SK-N-DZ (cell line): Measurements from ENCODE around the gene ASTL.
"Not testable (repeated sequence)": the region's sequence is repeated elsewhere in the genome, so short reads cannot be mapped to it uniquely, and the experiment has no call there.

Experiments used
- DNase-seq: peaks from one replicate; pipeline ENCODE4 v3.0.0-alpha.2; 2015; ENCODE audit warnings: low spot score

The ASTL gene

DNA sequence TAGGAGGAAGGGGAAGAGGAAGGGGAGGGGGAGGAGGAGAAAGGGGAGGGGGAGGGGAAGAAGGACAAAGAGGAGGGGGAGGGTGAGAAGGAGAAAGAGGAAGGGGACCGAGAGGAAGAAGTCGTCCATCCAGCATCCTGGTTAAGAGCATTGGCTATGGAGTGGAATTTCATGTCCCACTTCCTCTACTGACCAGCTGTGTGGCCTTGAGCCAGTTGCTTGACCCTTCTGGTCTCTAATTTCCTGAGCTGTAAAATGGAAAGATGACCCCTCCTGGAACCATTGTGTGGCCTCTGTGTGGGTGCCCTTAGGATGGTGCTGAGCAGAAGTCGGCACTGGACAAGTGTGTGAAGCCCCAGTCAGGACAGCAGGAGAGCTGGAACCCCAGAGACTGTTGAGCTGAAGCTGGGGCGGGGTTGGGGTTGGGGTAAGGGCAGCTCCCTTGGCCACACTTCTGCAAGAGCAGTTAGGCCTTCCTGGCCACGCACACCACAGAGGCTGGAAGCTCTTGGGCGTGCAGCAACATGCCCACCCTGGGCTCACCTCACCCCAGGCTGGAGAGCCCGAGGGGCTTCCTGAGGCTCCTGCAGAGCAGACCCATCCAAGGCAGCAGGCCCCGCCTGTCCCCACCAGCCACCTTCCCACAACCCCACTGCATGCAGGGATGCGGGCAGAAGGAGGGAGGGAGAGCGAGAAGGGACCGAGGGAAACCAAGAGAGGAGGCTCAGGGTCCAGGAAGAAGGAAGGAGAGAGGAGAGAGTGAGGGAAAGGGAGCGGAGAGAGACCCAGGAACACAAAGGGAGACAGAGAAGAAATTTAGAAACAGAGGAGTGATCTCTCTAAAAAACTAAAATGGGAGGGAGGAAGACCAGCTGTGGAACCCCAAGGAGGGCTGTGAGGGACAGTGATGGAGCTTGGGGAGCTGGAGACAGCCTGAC is 38.2 kb downstream of the ASTL start:
- DNase-seq = no peak

DNA sequence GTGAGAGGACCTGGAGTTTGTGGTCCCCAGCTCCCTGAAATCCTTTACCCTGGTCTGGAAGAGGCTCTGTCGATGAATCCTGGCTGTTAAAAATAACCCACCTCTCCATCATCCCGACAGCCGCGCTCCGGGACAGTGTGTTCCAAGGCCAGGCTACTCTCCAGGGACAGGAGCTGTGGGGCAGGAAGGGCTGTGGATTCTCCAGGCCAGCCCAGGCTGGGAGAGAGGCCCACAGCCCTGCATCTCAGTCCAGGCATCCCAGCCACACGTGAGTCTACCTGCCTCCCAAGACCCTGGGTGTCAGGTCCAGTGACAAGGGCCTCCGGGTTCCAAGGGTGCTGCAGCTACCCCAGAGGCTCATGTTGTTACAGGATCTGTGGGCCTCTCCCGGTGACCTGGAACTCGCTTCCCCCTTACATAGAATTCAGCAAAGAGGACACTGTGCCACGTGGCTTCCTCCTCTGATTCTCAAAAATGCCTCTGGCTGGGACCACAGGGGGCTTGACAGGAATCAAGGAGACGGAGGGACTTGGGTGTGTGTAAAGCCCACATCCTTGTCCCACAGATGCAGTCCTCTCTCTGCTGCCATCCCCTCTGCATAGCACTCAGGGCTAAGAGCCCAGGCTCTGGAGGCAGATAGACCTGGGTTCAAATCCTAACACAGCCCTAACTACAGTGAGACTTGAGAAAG is 39.3 kb downstream of the ASTL start:
- no peak for DNase-seq

DNA sequence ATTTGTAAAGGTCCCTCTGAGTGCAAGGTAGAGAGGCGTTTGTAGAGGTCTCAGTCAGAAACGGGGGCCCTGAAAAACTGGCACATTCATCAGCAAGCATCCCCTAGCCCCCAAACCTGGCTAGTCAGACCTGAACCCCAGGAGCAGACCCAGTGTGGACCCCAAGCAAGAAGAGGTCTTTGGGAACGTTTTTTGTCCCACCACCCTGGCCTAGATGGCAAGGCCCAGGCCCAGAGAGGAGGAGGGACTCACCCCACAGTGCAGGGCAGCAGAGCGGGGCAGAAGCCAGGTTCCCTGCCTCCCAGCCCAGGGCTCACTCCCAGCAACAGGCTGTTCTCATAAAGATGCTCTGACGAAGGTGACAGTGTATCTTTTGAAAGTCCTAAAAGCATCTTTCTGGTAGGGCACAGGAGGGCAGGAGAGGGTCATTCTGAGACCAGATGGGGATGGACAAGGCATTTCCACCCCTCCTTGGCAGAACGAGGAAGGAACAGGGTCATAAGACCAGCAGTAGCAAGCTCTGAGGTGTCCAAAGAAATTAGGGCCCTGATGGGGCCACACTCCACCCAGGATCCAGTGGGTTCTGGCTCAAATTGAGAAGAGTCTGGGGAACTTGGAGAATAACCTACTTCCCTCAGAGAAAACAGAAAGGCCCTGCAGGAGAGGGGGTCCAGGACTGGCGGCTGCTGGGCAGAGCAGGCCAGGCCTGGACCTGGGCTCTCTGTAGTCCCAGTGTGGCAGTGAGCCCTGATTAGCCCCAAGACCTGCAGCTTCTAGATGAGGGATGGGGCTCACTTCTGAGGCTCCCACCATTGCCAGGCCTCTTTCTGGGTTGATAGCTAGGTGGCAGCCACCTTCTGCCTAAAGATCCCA is 40.1 kb downstream of the ASTL start:
- DNase-seq = no peak

DNA sequence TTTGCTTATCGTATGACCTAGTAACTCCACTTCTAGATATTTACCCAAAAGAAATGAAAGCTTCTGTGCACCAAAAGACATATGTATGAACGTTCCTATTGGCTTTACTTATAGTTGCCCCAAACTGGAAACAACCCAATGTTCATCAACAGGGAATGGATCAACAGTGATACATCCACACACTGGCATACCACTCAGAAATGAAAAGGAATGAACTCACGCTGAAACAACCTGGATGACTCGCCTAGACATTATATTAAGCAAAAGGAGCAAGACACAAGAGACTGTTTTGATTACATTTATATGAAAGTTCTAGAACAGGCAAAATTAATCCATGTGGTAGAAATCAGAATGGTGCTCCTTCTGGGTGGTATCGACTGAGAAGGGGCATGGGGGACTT is 40.9 kb downstream of the ASTL start:
- no peak for DNase-seq

DNA sequence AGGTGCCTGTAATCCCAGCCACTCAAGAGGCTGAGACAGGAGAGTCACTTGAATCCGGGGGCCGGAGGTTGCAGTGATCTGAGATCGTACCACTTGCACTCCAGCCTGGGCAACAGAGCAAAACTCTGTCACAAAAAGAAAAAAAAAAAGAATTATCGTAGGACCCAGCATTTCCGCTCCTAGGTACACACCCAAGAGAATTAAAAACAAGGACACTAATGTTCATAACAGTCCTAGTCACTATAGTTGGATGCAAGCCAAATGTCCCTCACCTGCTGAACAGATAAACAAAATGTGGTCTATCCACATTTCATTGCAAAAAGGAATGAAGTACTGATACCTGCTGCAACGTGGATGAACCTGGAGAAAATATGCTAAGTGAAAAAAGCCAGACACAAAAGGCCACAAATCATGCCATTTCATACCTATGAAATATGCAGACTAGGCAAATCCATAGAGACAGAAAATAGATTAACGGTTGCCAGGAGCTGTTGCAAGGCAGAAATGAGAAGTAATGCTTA is 43.1 kb downstream of the ASTL start:
- no peak for DNase-seq

DNA sequence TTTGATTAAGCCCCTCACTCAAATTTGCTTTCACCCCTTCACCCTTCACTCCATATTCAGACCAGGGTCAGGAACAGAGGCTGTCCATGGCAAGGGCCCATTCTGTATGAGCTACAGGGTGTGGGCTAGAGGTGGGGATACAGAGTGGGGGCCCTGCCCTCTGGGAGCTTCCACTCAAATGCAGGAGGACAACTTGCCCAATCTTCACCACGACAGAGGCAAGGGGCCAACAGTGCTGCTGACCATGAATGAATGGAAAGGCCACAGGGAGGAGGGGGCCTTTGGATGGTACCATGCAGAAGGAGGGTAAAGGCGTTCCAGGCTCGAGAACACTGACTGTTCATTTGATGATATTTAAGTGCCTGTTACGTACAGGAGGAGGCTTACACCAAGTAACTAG is 44.8 kb downstream of the ASTL start:
- DNase-seq = no peak

DNA sequence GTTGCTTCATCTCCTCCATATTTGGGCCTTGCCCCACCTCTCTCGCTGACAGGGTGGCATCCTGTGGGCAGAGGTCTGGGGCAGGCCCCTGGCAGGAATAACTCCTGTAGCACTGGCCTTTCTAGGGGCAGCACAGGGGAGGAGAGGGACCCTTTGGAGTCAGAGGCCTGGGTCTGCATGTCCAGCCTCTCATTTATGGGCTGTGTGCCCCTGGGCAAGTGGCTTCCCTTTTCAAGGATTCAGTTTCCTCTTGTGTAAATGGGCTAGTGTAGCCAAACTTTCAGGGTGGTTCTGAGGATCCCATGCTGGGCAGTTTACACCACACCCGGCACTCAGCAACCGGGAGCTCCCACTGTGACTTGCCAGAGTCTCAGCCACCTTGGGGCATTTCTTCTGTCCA is 45.4 kb downstream of the ASTL start:
- DNase-seq = no peak

DNA sequence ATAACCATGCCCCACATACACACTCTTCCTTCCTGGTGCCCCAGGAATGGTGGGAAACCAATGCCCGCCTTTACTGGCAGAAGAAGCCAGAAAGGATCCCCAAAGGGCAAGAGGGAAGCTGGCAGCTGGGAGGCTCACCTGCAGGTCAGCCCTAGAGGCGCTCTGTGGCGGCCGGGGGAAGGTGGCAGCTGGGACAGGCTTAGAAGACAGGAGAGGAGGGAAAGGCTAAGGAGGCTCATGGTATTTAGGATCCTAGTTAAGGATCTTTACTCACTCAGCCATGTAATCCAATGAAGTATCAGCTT is 45.8 kb downstream of the ASTL start:
- no peak for DNase-seq

DNA sequence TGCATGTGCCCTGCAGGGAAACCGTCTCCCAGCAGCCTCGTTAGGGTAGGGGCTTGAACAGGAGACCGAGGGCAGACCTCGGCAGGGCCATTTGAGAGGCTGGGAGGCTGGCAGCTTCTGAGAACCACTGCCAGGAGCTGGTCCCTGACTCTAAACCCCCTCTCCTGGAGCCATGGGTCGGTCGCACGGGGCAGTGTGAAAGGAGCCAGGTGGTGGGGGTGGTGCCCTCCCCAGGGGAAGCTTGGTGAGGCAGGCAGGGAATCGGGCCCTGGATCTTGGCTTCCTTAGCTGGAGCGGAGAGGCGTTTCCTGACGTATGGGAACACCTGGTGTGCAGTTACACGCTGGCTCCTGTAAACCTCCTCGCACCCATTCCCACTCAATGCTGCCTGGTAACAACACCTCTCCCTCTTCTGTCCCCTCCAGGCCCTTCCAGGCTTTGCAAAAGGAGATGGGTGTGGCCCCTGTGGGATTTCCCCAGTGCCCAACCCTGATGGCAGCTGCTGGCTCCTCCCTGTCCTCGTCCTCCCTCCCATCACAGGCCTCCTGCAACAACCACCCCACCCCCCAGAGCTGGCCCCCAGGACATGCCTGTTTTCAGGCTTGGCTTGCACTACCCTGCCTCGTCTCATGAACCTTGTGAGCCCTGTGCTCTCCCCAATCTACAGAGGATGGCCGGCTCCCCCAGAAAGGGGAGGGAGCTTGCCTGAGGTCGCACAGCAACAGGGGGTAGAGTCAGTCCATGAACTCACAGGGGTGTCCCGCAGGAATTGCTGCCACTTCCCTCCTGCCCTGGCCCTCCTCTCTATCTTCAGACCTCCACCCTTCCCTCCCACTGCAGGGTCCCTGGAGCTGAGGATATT is 46.4 kb downstream of the ASTL start:
- DNase-seq = no peak

DNA sequence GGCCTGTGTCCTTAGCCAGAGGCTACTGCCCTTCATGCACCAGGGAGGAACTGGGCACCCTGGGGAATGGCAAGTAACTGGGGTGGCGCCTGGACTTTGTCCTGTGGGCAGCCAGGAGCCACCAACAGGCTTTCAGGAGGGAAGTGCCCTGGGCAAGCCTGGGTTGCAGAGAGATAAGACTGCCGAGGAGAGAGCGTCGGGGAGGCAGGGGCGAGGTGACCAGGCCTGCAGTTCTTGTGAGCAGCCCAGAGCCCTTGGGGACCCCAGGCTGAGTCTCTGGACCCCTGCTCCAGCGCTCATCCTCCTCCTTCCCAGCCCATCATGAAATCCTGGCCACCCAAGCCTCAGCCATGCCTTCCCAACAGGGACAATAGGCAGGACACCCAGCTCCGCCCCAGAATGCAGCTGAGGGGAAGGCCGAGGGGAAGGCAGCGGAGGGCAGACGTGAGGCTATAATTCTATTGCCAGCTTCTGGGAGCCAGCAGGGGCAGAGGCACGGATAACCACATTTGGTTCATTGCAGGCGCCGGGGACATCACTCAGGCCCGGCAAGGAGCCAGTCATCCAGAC is 47.1 kb downstream of the ASTL start:
- DNase-seq = no peak

DNA sequence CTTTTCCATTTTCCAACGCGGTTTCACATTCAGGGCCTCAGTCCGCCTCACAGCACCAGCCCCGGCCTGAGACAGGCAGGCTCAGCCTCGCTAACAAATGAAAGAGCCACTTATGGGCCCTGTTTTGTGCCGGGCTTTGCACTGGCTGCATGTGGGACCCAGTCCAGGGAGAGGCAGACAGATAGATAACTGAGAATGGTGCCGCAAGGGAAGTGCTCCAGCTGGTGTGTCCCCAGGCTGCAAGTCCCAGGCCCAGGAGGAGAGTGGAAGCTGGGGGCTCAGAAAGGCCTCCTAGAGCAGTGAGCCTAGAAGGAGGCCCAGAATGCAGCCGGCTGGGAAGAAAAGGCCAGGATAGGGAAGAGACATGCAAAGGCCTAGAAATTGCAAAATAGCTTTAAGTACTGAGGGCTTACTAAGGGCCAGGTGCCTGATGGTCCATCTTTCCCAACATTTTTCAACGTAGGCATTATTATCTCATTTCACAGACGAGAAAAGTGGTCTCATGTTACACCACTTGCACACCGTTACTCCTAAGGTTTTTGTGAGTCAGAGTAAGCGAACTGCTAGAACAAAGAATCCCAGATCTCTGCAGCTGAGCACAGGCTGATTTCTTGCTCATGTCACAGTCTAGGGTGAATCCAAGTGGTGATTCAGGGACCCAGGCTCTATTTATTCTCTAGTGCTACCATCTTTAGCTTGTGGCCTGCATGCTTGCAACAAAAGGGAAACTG is 47.9 kb downstream of the ASTL start:
- no peak for DNase-seq

DNA sequence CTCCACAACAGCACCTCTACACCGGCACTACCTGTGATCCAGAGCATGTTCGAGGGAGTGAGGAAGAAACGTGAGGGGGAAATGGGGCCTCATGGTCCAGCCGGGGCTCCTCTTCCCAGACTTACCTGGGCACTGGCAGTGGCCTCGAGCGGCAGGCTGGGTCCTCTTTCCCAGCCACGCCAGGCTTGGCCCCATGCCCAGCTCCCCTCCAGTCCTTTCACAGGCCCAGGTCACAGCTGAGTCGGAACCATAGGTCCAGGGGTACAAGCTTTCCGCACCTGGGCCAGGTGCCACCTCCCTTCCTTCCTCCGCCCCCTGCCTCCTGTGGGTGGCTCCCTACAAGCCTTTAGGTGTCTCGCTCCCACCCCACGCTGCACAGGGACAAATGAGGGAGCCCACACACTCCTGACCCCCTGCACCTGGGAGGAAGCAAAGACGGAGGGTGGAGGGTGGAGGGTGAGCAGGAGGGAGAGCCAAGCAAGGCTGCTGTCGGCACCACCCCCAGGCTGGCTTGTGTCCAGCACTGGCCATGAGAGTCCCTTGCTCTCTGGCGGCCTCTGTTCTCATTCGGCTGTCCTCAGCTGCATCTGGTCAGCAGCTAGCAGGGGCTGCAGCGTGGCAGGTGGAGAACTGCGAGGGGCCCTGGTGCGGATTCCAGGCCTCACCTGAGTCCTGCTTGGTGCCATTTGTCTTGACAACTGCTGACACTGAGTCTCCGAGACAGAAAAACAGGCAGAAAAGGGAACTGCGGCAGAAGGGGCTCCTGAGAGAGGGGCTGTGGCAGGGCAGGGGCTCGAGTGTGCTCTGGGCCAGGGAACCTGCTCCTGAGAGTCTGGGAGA is 48.7 kb downstream of the ASTL start:
- DNase-seq = no peak

DNA sequence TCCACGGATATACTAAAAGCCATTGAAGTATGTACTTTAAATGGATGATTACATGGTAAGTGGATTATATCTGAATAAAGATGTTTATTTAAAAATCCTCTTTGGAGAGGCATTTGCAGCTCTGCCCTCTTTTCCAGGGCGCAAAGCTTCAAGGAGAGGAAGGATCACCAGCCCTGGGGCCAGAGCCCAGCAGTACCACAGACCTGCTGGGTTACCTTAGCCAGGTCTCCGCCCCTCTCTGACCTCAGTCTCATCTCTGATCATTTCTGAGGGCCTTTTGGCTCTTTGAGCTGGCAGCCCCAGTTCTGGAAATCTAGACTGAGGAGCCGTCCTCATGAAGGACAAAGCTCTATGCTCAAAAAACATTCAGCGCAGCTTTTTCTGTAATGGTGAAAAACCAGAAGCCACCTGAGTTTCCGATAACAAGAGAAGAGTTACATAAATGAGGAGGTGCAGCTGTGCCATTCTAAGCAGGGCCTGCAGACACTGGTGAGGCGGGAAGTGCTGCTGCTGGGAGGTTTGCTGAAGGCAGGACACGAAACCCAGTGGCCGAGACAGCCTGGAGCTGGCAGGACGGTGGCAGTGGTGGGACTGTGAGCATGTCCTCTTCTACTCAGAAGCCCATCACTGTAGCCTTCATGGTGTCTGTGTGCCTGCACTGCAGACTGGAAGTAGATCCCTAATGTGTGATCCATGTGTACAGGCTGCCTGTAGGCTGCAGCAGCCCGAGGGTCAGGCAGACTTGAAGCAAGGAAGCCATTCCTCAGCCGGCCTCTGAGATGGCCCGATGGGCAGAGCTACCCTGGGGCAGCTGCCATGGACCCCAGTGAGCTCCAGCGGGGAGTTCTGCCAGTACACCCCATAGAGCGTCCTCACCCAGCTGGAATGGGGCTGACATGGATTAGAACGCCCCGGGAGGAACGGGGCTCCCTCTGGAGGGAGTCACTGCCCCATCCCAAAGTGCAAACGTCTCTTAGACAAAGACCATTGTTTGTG is 49.7 kb downstream of the ASTL start:
- DNase-seq = no peak

DNA sequence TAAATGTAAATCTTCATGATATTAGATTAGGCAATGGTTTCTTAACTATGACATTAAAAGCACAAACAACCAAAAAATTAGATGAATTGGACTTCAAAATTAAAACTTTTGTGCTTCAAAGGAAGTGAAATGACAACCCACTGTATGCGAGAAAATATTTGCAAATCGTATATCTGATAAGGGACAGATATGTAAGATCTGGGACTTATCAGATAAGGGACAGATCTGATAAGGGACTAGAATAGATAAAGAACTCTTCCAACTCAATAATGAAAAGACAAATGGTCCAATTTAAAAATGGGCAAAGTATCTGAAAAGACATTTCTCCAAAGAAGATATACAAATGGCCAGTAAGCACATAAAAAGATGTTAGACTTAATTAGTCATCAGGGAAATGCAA is 51.2 kb downstream of the ASTL start:
- DNase-seq = no peak

DNA sequence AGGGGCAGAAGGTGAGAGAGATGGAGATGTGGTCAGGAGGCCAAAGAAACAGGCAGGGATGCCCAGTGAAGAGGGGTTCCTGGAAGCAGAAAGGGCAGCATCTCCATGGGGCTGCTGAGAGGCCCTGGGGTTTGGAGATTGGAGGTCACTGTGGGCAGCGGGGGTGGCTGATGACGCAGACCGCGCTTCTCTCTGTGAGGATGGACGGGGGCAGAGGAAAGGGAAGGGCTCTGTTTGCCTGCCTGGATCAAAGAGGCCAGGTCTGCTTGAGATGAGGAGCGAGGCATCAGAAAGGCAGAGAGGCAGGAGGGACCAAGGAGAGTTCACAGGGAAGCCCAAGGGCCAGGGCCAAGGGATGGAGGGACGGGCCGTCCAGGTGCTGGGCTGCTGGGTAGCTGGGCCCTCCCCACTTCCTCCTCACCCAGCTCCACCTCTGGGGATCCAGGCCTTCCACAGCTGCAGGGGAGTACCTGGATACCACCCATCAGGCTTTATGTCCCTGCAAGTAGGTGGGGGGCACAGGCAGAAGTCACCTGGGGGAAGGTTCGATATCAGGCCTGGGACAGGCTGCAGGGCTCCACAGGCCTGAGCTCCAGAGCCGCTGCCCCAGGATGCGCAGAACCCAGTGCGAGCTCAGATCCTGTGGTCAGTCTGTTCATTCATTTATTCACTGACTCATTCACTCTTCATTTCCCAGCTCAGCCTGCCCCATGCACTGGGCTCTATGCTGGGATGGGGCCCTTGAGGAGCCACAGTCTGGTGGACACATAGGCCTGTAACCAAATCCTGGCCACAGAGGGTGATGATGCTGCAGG is 52.6 kb downstream of the ASTL start:
- DNase-seq = no peak

DNA sequence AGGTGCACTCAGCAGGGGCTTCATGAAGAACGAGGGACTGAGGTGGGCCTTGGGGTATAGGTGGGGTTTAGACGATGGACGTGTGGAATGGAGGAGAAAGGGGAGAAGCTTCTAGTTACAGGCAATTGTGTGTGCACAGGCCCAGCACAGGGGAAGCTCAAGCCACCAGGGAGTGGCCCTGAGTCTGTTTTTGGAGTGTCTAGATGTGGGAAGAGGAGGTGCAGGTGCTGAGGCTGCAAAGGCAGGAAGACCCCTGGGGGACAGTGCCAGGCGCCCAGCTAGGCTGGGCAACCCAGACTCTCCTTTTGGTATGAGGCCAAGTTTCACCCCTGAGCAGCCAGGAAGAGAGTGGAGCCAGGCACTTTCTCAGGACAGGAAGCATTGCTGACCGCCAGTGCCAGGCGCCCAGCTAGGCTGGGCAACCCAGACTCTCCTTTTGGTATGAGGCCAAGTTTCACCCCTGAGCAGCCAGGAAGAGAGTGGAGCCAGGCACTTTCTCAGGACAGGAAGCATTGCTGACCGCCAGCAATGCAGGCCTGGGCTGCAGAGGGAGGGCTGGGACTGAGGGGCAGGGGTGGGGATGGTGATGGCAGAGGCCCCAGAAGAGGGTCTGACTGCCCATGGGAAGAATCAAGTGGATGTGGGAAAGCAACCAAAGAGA is 53.3 kb downstream of the ASTL start:
- DNase-seq = not testable (repeated sequence)
